HL-60 (cell line): Measurements from ENCODE around the gene SORCS1.

ENCODE experiments used
- DNase-seq, 2 experiments: peaks; one replicate each; pipeline ENCODE4 v3.0.0-alpha.2; 2010 to 2020; ENCODE audit warnings: low read depth in 1 of 2, low spot score in 1 of 2
- H3K27ac ChIP-seq: fragments of 250-450 bp; sonication (Bioruptor Pico); replicated peaks from 2 replicates; pipeline ENCODE4 v1.5.1; 2020; ENCODE audit warnings: mild to moderate bottlenecking, moderate library complexity
- H3K27me3 ChIP-seq: fragments of 250-450 bp; sonication (Bioruptor Pico); 2 replicates; pipeline ENCODE4 v1.5.1; 2021; ENCODE audit warnings: mild to moderate bottlenecking, moderate library complexity; ENCODE audit not compliant: insufficient read depth, poor library complexity, severe bottlenecking
- H3K4me3 ChIP-seq: replicated peaks from 2 replicates; pipeline ENCODE4 v1.5.1; 2011; ENCODE audit warnings: mild to moderate bottlenecking, control low read depth, low read length; ENCODE audit not compliant: insufficient read depth
- GABPA ChIP-seq: IDR thresholded peaks from 2 replicates; pipeline ENCODE4 v1.6.1; 2012; ENCODE audit warnings: low read depth
- POLR2AphosphoS5 ChIP-seq: IDR thresholded peaks from 2 replicates; pipeline ENCODE4 v1.6.1; 2012; ENCODE audit warnings: low read depth
- SPI1 ChIP-seq: IDR thresholded peaks from 2 replicates; pipeline ENCODE4 v1.6.1; 2012; ENCODE audit warnings: low read depth, mild to moderate bottlenecking, borderline replicate concordance
- TF ChIP-seq, protein P1 (sequence below): IDR thresholded peaks from one replicate; pipeline ENCODE4 v1.5.1; 2011; ENCODE audit warnings: low read length, control low read depth, inconsistent platforms; ENCODE audit not compliant: insufficient read depth
- TF ChIP-seq, protein P2 (sequence below): IDR thresholded peaks from 2 replicates; pipeline ENCODE4 v1.6.1; 2012; ENCODE audit warnings: low read depth; ENCODE audit not compliant: insufficient replicate concordance

SORCS1 gene

DNA sequence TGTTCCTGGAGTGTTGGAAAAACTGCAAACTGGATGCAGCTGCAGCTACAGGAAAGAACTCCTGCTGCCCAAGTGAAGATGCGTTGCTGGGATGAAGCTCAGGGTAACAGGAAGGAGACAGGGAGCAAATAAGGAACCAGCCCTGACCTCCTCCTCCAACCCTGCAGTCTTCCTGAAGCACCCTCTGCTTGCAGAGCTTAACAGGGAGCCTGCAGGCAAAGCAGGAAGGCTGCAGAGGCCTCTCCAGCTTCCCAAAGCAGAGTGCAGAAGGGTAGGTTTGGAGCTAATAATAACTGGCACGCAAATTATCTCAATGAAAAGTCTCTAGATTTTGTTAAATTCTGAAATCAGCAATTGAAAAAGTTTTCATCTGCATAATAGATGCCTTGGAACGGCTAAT lies 92.5 kb downstream of the SORCS1 start:
- H3K27ac ChIP-seq = no peak overlapping the region
- TF ChIP-seq SPI1 = no peak
- no peak for TF ChIP-seq GABPA
- TF ChIP-seq, protein P1, sequence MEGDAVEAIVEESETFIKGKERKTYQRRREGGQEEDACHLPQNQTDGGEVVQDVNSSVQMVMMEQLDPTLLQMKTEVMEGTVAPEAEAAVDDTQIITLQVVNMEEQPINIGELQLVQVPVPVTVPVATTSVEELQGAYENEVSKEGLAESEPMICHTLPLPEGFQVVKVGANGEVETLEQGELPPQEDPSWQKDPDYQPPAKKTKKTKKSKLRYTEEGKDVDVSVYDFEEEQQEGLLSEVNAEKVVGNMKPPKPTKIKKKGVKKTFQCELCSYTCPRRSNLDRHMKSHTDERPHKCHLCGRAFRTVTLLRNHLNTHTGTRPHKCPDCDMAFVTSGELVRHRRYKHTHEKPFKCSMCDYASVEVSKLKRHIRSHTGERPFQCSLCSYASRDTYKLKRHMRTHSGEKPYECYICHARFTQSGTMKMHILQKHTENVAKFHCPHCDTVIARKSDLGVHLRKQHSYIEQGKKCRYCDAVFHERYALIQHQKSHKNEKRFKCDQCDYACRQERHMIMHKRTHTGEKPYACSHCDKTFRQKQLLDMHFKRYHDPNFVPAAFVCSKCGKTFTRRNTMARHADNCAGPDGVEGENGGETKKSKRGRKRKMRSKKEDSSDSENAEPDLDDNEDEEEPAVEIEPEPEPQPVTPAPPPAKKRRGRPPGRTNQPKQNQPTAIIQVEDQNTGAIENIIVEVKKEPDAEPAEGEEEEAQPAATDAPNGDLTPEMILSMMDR = no peak
- TF ChIP-seq, protein P2, sequence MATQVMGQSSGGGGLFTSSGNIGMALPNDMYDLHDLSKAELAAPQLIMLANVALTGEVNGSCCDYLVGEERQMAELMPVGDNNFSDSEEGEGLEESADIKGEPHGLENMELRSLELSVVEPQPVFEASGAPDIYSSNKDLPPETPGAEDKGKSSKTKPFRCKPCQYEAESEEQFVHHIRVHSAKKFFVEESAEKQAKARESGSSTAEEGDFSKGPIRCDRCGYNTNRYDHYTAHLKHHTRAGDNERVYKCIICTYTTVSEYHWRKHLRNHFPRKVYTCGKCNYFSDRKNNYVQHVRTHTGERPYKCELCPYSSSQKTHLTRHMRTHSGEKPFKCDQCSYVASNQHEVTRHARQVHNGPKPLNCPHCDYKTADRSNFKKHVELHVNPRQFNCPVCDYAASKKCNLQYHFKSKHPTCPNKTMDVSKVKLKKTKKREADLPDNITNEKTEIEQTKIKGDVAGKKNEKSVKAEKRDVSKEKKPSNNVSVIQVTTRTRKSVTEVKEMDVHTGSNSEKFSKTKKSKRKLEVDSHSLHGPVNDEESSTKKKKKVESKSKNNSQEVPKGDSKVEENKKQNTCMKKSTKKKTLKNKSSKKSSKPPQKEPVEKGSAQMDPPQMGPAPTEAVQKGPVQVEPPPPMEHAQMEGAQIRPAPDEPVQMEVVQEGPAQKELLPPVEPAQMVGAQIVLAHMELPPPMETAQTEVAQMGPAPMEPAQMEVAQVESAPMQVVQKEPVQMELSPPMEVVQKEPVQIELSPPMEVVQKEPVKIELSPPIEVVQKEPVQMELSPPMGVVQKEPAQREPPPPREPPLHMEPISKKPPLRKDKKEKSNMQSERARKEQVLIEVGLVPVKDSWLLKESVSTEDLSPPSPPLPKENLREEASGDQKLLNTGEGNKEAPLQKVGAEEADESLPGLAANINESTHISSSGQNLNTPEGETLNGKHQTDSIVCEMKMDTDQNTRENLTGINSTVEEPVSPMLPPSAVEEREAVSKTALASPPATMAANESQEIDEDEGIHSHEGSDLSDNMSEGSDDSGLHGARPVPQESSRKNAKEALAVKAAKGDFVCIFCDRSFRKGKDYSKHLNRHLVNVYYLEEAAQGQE = no peak
- TF ChIP-seq POLR2AphosphoS5 = no peak
- DNase-seq = no peak
- H3K4me3 ChIP-seq = no peak overlapping the region
- H3K27me3 ChIP-seq = no peaks in the 10 kb centered on the region

DNA sequence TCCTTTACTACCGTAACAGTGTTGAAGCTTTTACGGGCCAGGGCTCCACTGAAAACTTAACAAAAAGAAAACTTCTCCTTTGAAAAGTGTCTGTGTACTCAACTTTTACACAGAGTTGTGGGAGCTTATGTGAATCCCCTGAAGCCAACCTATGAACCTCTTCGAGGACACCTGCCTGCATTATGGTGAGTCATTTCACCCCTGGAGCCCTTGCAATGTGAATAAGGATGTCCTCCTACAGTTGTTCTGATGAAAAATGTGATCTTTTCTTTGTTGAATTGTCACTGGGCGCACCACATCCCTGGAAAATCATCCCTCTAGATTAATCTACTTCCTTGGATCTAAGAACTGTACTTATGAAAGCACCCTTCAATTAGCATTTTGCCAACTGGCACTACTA lies 93.2 kb downstream of the SORCS1 start:
- no peak for TF ChIP-seq GABPA
- TF ChIP-seq, protein P2 = no peak
- TF ChIP-seq SPI1 = no peak
- TF ChIP-seq POLR2AphosphoS5 = no peak
- TF ChIP-seq, protein P1 = no peak
- no peak for DNase-seq
- no peaks in the 10 kb centered on the region for H3K27me3 ChIP-seq
- no peak overlapping the region for H3K27ac ChIP-seq
- no peak overlapping the region for H3K4me3 ChIP-seq

DNA sequence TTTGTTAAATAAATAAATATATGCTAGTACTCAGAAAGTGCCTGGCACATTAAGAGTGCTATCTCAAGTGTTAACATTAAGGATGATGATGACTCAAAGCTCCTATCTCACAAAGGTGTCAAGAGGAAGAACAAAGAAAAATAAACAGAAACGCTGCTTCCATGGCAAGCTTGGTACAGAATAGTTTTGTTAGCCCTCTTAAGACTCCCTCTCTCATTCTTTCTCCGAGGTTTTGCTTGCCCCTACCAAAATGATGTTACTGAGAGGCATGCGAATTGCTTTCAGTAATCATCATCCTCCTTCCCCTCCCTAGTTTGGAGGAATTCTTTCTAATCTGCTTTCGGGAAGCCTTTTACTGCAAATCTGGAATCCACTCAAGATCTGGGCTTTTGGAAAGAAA lies 96.7 kb downstream of the SORCS1 start:
- TF ChIP-seq, protein P2 = no peak
- TF ChIP-seq, protein P1 = no peak
- TF ChIP-seq POLR2AphosphoS5 (no peak), SPI1 (no peak), GABPA (no peak)

More for the DNA sequence above, 96.7 kb downstream of the SORCS1 start:
- DNase-seq = no peak
- Histone ChIP-seq H3K27me3 (no peaks in the 10 kb centered on the region), H3K4me3 (no peak overlapping the region), H3K27ac (no peak overlapping the region)
